HCT116 (cell line): ENCODE results near the gene SYCE3. TPM values are rescaled to one million over a fixed set of nuclear protein-coding genes. Genes with fewer than 3 reads are reported as not detected.

Experiments
- ATAC-seq: fragments of 200-7000 bp; cut with Tn5 transposase; 2 replicates; pipeline ENCODE4 v1.9.1; 2020; ENCODE audit warnings: mild to moderate bottlenecking, moderate library complexity
- BruUV-seq: library from RNA; stranded (reverse); fragments of 400-500 nt; replicated peaks from 2 replicates; lab custom pipeline; 2021; lab: Mats Ljungman, UMichigan
- CTCF ChIA-PET: fragments of 300-600 bp; sonication (Branson Sonifier 250); formaldehyde crosslinking; loops from one replicate; lab custom pipeline; 2021; ENCODE audit warnings: antibody characterized with exemption; lab: Charles Lee
- POLR2A ChIA-PET: fragments of 300-600, 350-600 bp; sonication (Branson Sonifier 250); formaldehyde crosslinking; loops from one replicate; lab custom pipeline; 2021; ENCODE audit warnings: antibody characterized with exemption; lab: Charles Lee
- RAD21 ChIA-PET, 2 experiments: fragments of 300-600 bp; sonication (Branson Sonifier 250); formaldehyde crosslinking; loops; one replicate each; lab custom pipeline; 2023; ENCODE audit warnings: low total read pairs in 2 of 2; ENCODE audit not compliant: uncharacterized antibody in 2 of 2, unreplicated experiment in 2 of 2, low non-redundant PET in 1 of 2; lab: Charles Lee
- DNase-seq: peaks from one replicate; pipeline ENCODE4 v3.0.0-alpha.2; 2010; ENCODE audit warnings: low read depth, low spot score
- H2AFZ ChIP-seq: fragments of 200-600 bp; shearing (Covaris generic), sonication (generic); 2 replicates; pipeline ENCODE4 v1.6.1; 2017; ENCODE audit warnings: low read depth, mixed run types, mixed read lengths, antibody characterized with exemption, low read length; ENCODE audit not compliant: poor library complexity, severe bottlenecking
- H3K27ac ChIP-seq: 2 replicates; pipeline ENCODE4 v1.5.1; 2012; ENCODE audit warnings: low read depth, low read length
- H3K27me3 ChIP-seq: fragments of 200-600 bp; sonication (generic); 2 replicates; pipeline ENCODE4 v1.6.1; 2016; ENCODE audit warnings: mixed run types, low read length, mixed read lengths; ENCODE audit not compliant: insufficient read depth
- H3K36me3 ChIP-seq, 2 experiments: fragments of 200-500 bp in 1 of 2; fragments of 200-600 bp in 1 of 2; sonication (Bioruptor generic) in 1 of 2; sonication (generic) in 1 of 2; 2 replicates each; pipeline versions ENCODE4 v1.5.1 to v1.6.1; 2014 to 2016; ENCODE audit warnings: low read length in 2 of 2, inconsistent platforms in 1 of 2, mixed read lengths in 1 of 2, mixed run types in 1 of 2; ENCODE audit not compliant: insufficient read depth in 2 of 2, control insufficient read depth in 1 of 2
- H3K4me1 ChIP-seq, 2 experiments: fragments of 200-600 bp in 1 of 2; sonication (generic) in 1 of 2; 2 replicates each; pipeline versions ENCODE4 v1.5.1 to v1.6.1; 2012 to 2017; ENCODE audit warnings: low read length in 2 of 2, inconsistent platforms in 1 of 2, mild to moderate bottlenecking in 1 of 2, mixed read lengths in 1 of 2, mixed run types in 1 of 2, moderate library complexity in 1 of 2; ENCODE audit not compliant: insufficient read depth in 2 of 2, control insufficient read depth in 1 of 2
- H3K4me2 ChIP-seq: fragments of 200-600 bp; sonication (generic); 2 replicates; pipeline ENCODE4 v1.6.1; 2017; ENCODE audit warnings: mixed run types, low read length, mixed read lengths
- H3K4me3 ChIP-seq, 2 experiments: fragments of 200-600 bp in 1 of 2; sonication (generic) in 1 of 2; replicated peaks in 1 of 2; 2 replicates each; pipeline ENCODE4 v1.5.1; 2011 to 2016; ENCODE audit warnings: low read length in 2 of 2, control low read depth in 1 of 2, low read depth in 1 of 2, mild to moderate bottlenecking in 1 of 2, mixed read lengths in 1 of 2, mixed run types in 1 of 2
- H3K79me2 ChIP-seq: fragments of 200-600 bp; sonication (generic); 2 replicates; pipeline ENCODE4 v1.6.1; 2017; ENCODE audit warnings: mild to moderate bottlenecking, mixed run types, low read length, moderate library complexity, mixed read lengths; ENCODE audit not compliant: insufficient read depth
- H3K9ac ChIP-seq: fragments of 200-600 bp; sonication (generic); 2 replicates; pipeline ENCODE4 v1.6.1; 2016; ENCODE audit warnings: low read length, mixed read lengths
- H3K9me2 ChIP-seq: fragments of 200-600 bp; sonication (generic), shearing (Covaris generic); 2 replicates; pipeline ENCODE4 v1.6.1; 2017; ENCODE audit warnings: mixed run types, mild to moderate bottlenecking, moderate library complexity; ENCODE audit not compliant: insufficient read depth
- H3K9me3 ChIP-seq, 2 experiments: fragments of 200-500 bp in 1 of 2; fragments of 200-600 bp in 1 of 2; sonication (Bioruptor generic) in 1 of 2; sonication (generic) in 1 of 2; 2 replicates each; pipeline ENCODE4 v1.6.1; 2014 to 2017; ENCODE audit warnings: low read length in 2 of 2, mixed read lengths in 2 of 2, inconsistent platforms in 1 of 2, low read depth in 1 of 2, mild to moderate bottlenecking in 1 of 2, mixed run types in 1 of 2, moderate library complexity in 1 of 2; ENCODE audit not compliant: control insufficient read depth in 1 of 2, insufficient read depth in 1 of 2
- H4K20me1 ChIP-seq: fragments of 200-600 bp; sonication (generic), shearing (Covaris generic); 2 replicates; pipeline ENCODE4 v1.6.1; 2017; ENCODE audit warnings: mixed run types, mild to moderate bottlenecking, moderate library complexity; ENCODE audit not compliant: insufficient read depth
- CTCF ChIP-seq, 3 experiments: fragments of 200-600 bp in 1 of 3; sonication (generic) in 1 of 3; IDR thresholded peaks in 2 of 3; conservative IDR thresholded peaks in 1 of 3; 2 replicates each; pipeline ENCODE4 v1.5.1; 2012 to 2017; ENCODE audit warnings: low read depth in 2 of 3, low read length in 2 of 3, antibody characterized with exemption in 1 of 3, borderline replicate concordance in 1 of 3, control low read depth in 1 of 3, mild to moderate bottlenecking in 1 of 3, mixed read lengths in 1 of 3, mixed run types in 1 of 3, moderate library complexity in 1 of 3; ENCODE audit not compliant: insufficient read depth in 1 of 3
- EZH2phosphoT487 ChIP-seq: fragments of 200-600 bp; IDR thresholded peaks from 2 replicates; pipeline ENCODE4 v1.6.1; 2018; ENCODE audit warnings: antibody characterized with exemption, borderline replicate concordance
- SIN3A ChIP-seq: IDR thresholded peaks from 2 replicates; pipeline ENCODE4 v1.6.1; 2012; ENCODE audit warnings: low read depth
- SRF ChIP-seq: IDR thresholded peaks from 2 replicates; pipeline ENCODE4 v1.6.1; 2012; ENCODE audit warnings: low read depth
- intact Hi-C: fragments of 100-400 bp; cut with micrococcal nuclease; formaldehyde crosslinking; loops from 2 replicates; pipeline ENCODE4 v1.10.0; 2022
- total RNA-seq: library from RNA; stranded (reverse); gene quantifications from one replicate; pipeline ENCODE4 v1.2.1, GENCODE V29; 2021; ENCODE audit not compliant: unreplicated experiment

SYCE3 gene
- total RNA-seq, 1 experiment from 2014 or later, result not detected

- H3K36me3 ChIP-seq, result 0 out of 4 replicates have a peak, but pooled peaks cover 0 to 8% of the 10 kb centered on the region in 2 experiments
- H3K9me2 ChIP-seq, result no peaks in the 10 kb centered on the region
- no peaks in the 10 kb centered on the region for H4K20me1 ChIP-seq
- H3K4me3 ChIP-seq, result no peak overlapping the region
- POLR2A ChIA-PET, result no interaction called here
- no peak for ATAC-seq
- H3K9ac ChIP-seq, result no peak overlapping the region
- no peak for DNase-seq
- H3K79me2 ChIP-seq, result peaks cover 23% of the 10 kb centered on the region
- TF ChIP-seq SRF (no peak), CTCF (IDR thresholded peaks at IDR 0.05 in 2 of 3, conservative IDR thresholded peaks at IDR 0.05 in 1 of 3; ENCODE audit: borderline replicate concordance in 1 of 3, insufficient read depth in 1 of 3, low read depth in 2 of 3, low read length in 2 of 3) (0 out of 6 replicates have a peak, but pooled peaks of 1 of the 3 experiments have one; percentile 10), EZH2phosphoT487 (no peak), SIN3A (no peak)
- TF ChIP-seq, all 23 proteins: peak for 1
- H3K4me2 ChIP-seq, result no peak overlapping the region
- H3K27ac ChIP-seq, result no peak overlapping the region
- H3K27me3 ChIP-seq, result no peaks in the 10 kb centered on the region
- RAD21 ChIA-PET, result no interaction called here
- H2AFZ ChIP-seq, result no peak overlapping the region
- H3K9me3 ChIP-seq, result no peaks in the 10 kb centered on the region
- peaks cover 2 to 11% of the 10 kb centered on the region in 2 experiments; a peak in 3 of 4 replicates for H3K4me1 ChIP-seq
- CTCF ChIA-PET, result interaction anchor here (0.6 kb wide), 1 partner anchor 78 kb away, joined by 3 read pairs; no protein-coding TSS in a partner anchor
- intact Hi-C loops, result no loop called here
- no TSS peak for BruUV-seq
These were observed 59.1 kb downstream of the SYCE3 start for GRCh38 chr22:50503475-50504145.
